ENCODE measurements around the gene OGN. TPM values are rescaled to one million over a fixed set of nuclear protein-coding genes. Genes with fewer than 3 reads are reported as not detected.

Gene OGN
- total RNA-seq, 2 experiments from 2014 or later, result not detected

DNA sequence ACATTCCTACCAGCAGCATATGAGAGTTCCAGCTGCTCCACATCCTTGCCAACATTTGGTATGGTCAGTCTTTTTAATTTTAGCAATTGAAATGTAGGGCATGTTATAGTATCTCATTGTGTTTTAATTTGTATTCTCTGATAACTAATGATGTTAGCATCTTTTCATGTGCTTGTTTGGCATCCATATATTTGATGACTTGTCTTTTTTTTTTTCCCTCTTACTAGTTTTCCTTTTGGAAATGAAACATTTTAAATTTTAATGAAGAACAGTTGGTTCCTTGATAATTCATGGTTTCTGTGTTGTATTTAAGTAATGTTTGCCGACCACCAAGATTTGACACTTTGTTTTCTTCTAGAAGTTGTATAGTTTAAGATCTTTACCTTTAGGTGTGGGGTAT is 8.8 kb downstream of the OGN start:
- CTCF ChIA-PET, result no interaction called here
- no peaks in the 10 kb centered on the region for H3K27me3 Mint-ChIP-seq (ENCODE audit: low read depth)
- H3K9me3 Mint-ChIP-seq, result no peaks in the 10 kb centered on the region
- H3K4me3 Mint-ChIP-seq, result no peak overlapping the region
- DNase-seq, result no peak
- H3K36me3 Mint-ChIP-seq (ENCODE audit: low read depth), result no peaks in the 10 kb centered on the region
- no peaks in the 10 kb centered on the region for H3K4me1 Mint-ChIP-seq (ENCODE audit: low read depth)
- intact Hi-C loops (cut with micrococcal nuclease), result no loop called here
- no peak overlapping the region for H3K27ac Mint-ChIP-seq

DNA sequence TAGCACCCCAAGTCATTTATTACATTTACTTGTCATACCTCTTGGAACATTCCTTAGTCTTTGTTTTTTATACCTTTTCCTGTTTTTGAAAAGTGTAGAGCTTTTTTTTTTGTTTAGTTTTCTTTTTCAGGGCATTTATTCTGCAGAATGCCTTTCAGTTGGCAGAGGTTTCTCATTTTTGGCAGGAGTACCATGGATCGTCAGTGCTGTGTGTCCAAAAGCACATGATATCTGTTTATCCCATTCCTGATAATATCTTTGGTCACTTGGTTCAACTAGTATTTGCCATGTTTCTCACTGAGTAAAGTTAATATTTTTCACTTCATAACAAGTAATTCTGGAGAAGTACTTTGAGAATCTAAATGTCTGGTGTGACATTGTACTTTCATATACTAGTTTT is 10.7 kb downstream of the OGN start:
- H3K9me3 Mint-ChIP-seq, result no peaks in the 10 kb centered on the region
- H3K27me3 Mint-ChIP-seq (ENCODE audit: low read depth), result no peaks in the 10 kb centered on the region
- no peak overlapping the region for H3K27ac Mint-ChIP-seq
- DNase-seq, result no peak
- no peak overlapping the region for H3K4me3 Mint-ChIP-seq
- CTCF ChIA-PET, result no interaction called here
- no peaks in the 10 kb centered on the region for H3K4me1 Mint-ChIP-seq (ENCODE audit: low read depth)
- H3K36me3 Mint-ChIP-seq (ENCODE audit: low read depth), result no peaks in the 10 kb centered on the region
- intact Hi-C loops (cut with micrococcal nuclease), result no loop called here

DNA sequence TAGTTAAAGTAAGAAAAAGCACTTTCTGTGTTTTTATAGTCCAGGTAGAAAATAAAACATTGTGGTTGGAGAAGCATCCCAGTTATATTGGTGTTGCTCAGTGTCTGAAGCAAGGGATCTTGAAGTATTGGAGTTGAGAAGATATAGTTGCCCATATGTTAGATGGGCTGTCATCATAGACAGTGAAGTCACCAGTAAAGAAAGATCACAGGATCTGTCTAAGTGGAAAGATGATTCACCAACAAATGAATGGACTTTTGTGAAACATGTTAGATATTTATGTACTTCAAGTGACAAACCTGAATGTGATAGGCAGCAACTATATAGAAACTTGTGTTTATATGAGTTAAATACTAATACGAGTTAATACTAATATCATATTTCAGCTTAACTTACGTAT is 11.7 kb downstream of the OGN start:
- H3K4me3 Mint-ChIP-seq, result no peak overlapping the region
- CTCF ChIA-PET, result no interaction called here
- no peaks in the 10 kb centered on the region for H3K36me3 Mint-ChIP-seq (ENCODE audit: low read depth)
- no peaks in the 10 kb centered on the region for H3K4me1 Mint-ChIP-seq (ENCODE audit: low read depth)
- no peaks in the 10 kb centered on the region for H3K27me3 Mint-ChIP-seq (ENCODE audit: low read depth)
- intact Hi-C loops (cut with micrococcal nuclease), result no loop called here
- H3K9me3 Mint-ChIP-seq, result no peaks in the 10 kb centered on the region
- H3K27ac Mint-ChIP-seq, result no peak overlapping the region
- no peak for DNase-seq

GRCh38 chr9:92385953-92386352 is 18.4 kb downstream of the OGN start:
- H3K4me1 Mint-ChIP-seq (ENCODE audit: low read depth), result peaks cover 4% of the 10 kb centered on the region
- no peak for DNase-seq
- intact Hi-C loops (cut with micrococcal nuclease), result no loop called here
- no peaks in the 10 kb centered on the region for H3K9me3 Mint-ChIP-seq
- H3K36me3 Mint-ChIP-seq (ENCODE audit: low read depth), result peaks cover 5% of the 10 kb centered on the region
- CTCF ChIA-PET, result no interaction called here
- no peaks in the 10 kb centered on the region for H3K27me3 Mint-ChIP-seq (ENCODE audit: low read depth)
- H3K4me3 Mint-ChIP-seq, result no peak overlapping the region
- H3K27ac Mint-ChIP-seq, result no peak overlapping the region

- no peak overlapping the region for H3K4me3 Mint-ChIP-seq
- peaks cover 4% of the 10 kb centered on the region for H3K4me1 Mint-ChIP-seq (ENCODE audit: low read depth)
- DNase-seq, result no peak
- no peaks in the 10 kb centered on the region for H3K27me3 Mint-ChIP-seq (ENCODE audit: low read depth)
- intact Hi-C loops (cut with micrococcal nuclease), result no loop called here
- H3K36me3 Mint-ChIP-seq (ENCODE audit: low read depth), result peaks cover 5% of the 10 kb centered on the region
- H3K27ac Mint-ChIP-seq, result no peak overlapping the region
- CTCF ChIA-PET, result no interaction called here
- H3K9me3 Mint-ChIP-seq, result no peaks in the 10 kb centered on the region
These were observed 18.9 kb downstream of the OGN start for GRCh38 chr9:92385477-92385876.

- CTCF ChIA-PET, result no interaction called here
- DNase-seq, result no peak
- H3K9me3 Mint-ChIP-seq, result no peaks in the 10 kb centered on the region
- H3K27ac Mint-ChIP-seq, result no peak overlapping the region
- H3K27me3 Mint-ChIP-seq (ENCODE audit: low read depth), result no peaks in the 10 kb centered on the region
- intact Hi-C loops (cut with micrococcal nuclease), result no loop called here
- peaks cover 5% of the 10 kb centered on the region for H3K36me3 Mint-ChIP-seq (ENCODE audit: low read depth)
- no peak overlapping the region for H3K4me3 Mint-ChIP-seq
- H3K4me1 Mint-ChIP-seq (ENCODE audit: low read depth), result peaks cover 4% of the 10 kb centered on the region
These were observed 19.4 kb downstream of the OGN start for GRCh38 chr9:92385001-92385400.

- H3K36me3 Mint-ChIP-seq (ENCODE audit: low read depth), result peaks cover 5% of the 10 kb centered on the region
- peaks cover 9% of the 10 kb centered on the region for H3K4me1 Mint-ChIP-seq (ENCODE audit: low read depth)
- CTCF ChIA-PET, result no interaction called here
- intact Hi-C loops (cut with micrococcal nuclease), result no loop called here
- H3K9me3 Mint-ChIP-seq, result no peaks in the 10 kb centered on the region
- DNase-seq, result no peak
- H3K27me3 Mint-ChIP-seq (ENCODE audit: low read depth), result no peaks in the 10 kb centered on the region
- no peak overlapping the region for H3K27ac Mint-ChIP-seq
- H3K4me3 Mint-ChIP-seq, result no peak overlapping the region
These were observed 20.0 kb downstream of the OGN start for GRCh38 chr9:92384375-92384774.

GRCh38 chr9:92381775-92382174 is 22.6 kb downstream of the OGN start:
- H3K4me1 Mint-ChIP-seq (ENCODE audit: low read depth), result peaks cover 16% of the 10 kb centered on the region
- H3K9me3 Mint-ChIP-seq, result no peaks in the 10 kb centered on the region
- no peak for DNase-seq
- no peaks in the 10 kb centered on the region for H3K27me3 Mint-ChIP-seq (ENCODE audit: low read depth)
- peaks cover 5% of the 10 kb centered on the region for H3K36me3 Mint-ChIP-seq (ENCODE audit: low read depth)
- H3K4me3 Mint-ChIP-seq, result no peak overlapping the region
- intact Hi-C loops (cut with micrococcal nuclease), result no loop called here
- CTCF ChIA-PET, result no interaction called here
- no peak overlapping the region for H3K27ac Mint-ChIP-seq

GRCh38 chr9:92380603-92381002 is 23.8 kb downstream of the OGN start:
- intact Hi-C loops (cut with micrococcal nuclease), result no loop called here
- no peak for DNase-seq
- Mint-ChIP-seq H3K9me3 (peaks cover 7% of the 10 kb centered on the region), H3K27me3 (ENCODE audit: low read depth) (no peaks in the 10 kb centered on the region), H3K27ac (no peak overlapping the region), H3K4me1 (ENCODE audit: low read depth) (peaks cover 14% of the 10 kb centered on the region), H3K36me3 (ENCODE audit: low read depth) (peaks cover 10% of the 10 kb centered on the region), H3K4me3 (no peak overlapping the region)
- CTCF ChIA-PET, result no interaction called here

- CTCF ChIA-PET, result no interaction called here
- H3K4me1 Mint-ChIP-seq (ENCODE audit: low read depth), result peaks cover 12% of the 10 kb centered on the region
- H3K27me3 Mint-ChIP-seq (ENCODE audit: low read depth), result no peaks in the 10 kb centered on the region
- H3K9me3 Mint-ChIP-seq, result peaks cover 19% of the 10 kb centered on the region
- no peak overlapping the region for H3K27ac Mint-ChIP-seq
- peaks cover 18% of the 10 kb centered on the region for H3K36me3 Mint-ChIP-seq (ENCODE audit: low read depth)
- H3K4me3 Mint-ChIP-seq, result no peak overlapping the region
- intact Hi-C loops (cut with micrococcal nuclease), result no loop called here
- no peak for DNase-seq
These were observed 25.4 kb downstream of the OGN start for GRCh38 chr9:92378865-92379560.

DNA sequence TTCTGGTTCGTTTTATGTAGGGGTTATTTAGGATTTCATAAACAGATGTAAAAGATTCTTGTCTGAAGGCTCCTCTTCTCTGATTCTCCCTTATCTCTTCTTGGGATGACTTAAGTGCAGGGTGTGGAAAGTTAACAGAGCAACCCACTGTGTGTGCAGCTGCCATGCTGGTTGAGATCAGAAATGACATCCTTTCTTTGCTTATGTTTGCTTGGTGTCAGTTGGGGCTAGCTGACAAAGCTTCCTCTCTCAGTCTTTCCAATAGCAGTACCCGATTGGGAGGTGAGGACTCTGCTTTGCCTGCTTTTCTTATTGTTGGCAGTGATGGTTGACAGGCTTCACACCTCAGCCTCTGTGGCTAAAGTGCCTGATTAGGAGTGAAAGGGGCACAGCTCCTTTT is 26.5 kb downstream of the OGN start:
- no peak for DNase-seq
- Mint-ChIP-seq H3K4me3 (no peak overlapping the region), H3K9me3 (peaks cover 22% of the 10 kb centered on the region), H3K4me1 (ENCODE audit: low read depth) (peaks cover 12% of the 10 kb centered on the region), H3K36me3 (ENCODE audit: low read depth) (peaks cover 19% of the 10 kb centered on the region), H3K27me3 (ENCODE audit: low read depth) (no peaks in the 10 kb centered on the region), H3K27ac (no peak overlapping the region)
- intact Hi-C loops (cut with micrococcal nuclease), result no loop called here
- CTCF ChIA-PET, result no interaction called here

DNA sequence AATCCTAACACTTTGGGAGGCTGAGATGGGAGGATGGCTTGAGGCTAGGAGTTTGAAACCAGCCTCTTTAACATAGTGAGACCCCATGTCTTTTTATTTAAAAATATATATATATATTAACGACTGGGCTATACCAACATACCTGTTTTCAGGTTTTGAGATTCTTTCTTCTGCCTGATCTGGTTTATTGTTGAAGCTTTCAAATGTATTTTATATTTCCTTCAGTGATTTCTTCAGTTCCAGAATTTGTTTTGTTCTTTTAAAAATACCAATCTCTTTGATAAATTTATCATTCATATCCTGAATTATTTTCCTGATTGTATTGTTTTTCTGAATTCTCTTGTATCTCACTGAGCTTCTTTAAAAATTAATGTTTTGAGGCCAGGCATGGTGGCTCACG is 31.2 kb downstream of the OGN start:
- DNase-seq, result no peak
- peaks cover 23% of the 10 kb centered on the region for H3K36me3 Mint-ChIP-seq (ENCODE audit: low read depth)
- no peak overlapping the region for H3K4me3 Mint-ChIP-seq
- CTCF ChIA-PET, result no interaction called here
- no peaks in the 10 kb centered on the region for H3K4me1 Mint-ChIP-seq (ENCODE audit: low read depth)
- intact Hi-C loops (cut with micrococcal nuclease), result no loop called here
- no peaks in the 10 kb centered on the region for H3K27me3 Mint-ChIP-seq (ENCODE audit: low read depth)
- no peak overlapping the region for H3K27ac Mint-ChIP-seq
- H3K9me3 Mint-ChIP-seq, result peaks cover 28% of the 10 kb centered on the region

DNA sequence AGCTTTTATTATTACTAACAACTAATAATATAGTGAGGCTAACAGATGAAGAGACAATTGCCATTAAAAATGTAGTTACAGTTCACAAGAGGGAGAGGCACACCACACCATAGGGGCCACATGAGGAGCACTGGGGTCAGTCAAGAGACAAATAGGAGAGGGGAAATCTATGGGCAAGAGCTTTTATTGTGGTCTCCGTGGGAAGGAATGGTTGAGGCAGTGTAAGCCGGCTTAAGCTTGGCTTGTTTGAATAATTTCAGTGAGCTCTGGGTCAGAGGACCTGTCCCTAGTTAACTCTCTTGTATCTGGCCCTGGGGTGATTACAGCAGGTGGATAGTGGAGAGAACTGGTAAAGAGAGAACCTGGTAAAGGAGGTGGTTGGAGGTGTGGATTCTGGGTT is 35.3 kb downstream of the OGN start:
- H3K4me3 Mint-ChIP-seq, result no peak overlapping the region
- peaks cover 18% of the 10 kb centered on the region for H3K36me3 Mint-ChIP-seq (ENCODE audit: low read depth)
- intact Hi-C loops (cut with micrococcal nuclease), result no loop called here

GRCh38 chr9:92360083-92360482 is 44.3 kb downstream of the OGN start:
- no peak overlapping the region for H3K4me3 Mint-ChIP-seq
- no peak overlapping the region for H3K27ac Mint-ChIP-seq
- peaks cover 24% of the 10 kb centered on the region for H3K36me3 Mint-ChIP-seq (ENCODE audit: low read depth)
- H3K9me3 Mint-ChIP-seq, result peaks cover 17% of the 10 kb centered on the region
- no peaks in the 10 kb centered on the region for H3K4me1 Mint-ChIP-seq (ENCODE audit: low read depth)
- CTCF ChIA-PET, result no interaction called here
- no peaks in the 10 kb centered on the region for H3K27me3 Mint-ChIP-seq (ENCODE audit: low read depth)
- intact Hi-C loops (cut with micrococcal nuclease), result no loop called here
- DNase-seq, result no peak

More for the DNA sequence above, 35.3 kb downstream of the OGN start:
- CTCF ChIA-PET, result no interaction called here
- DNase-seq, result no peak
- Mint-ChIP-seq H3K27ac (no peak overlapping the region), H3K4me1 (ENCODE audit: low read depth) (no peaks in the 10 kb centered on the region), H3K27me3 (ENCODE audit: low read depth) (no peaks in the 10 kb centered on the region), H3K9me3 (peaks cover 10% of the 10 kb centered on the region)

Data from activated naive CD4-positive, alpha-beta T cell treated with anti-CD3 and anti-CD28 coated beads for 36 hours (primary cell).